OCI-LY3 (cell line): ENCODE measurements around the gene TNS3.

ENCODE experiments used
- EZH2phosphoT487 ChIP-seq: fragments of 200-600 bp; shearing (Covaris generic); IDR thresholded peaks from 2 replicates; pipeline ENCODE4 v1.6.1; 2018; ENCODE audit warnings: antibody characterized with exemption, mixed run types, low read depth
- TF ChIP-seq, protein P1 (sequence below): fragments of 200-600, 300-600 bp; sonication (generic); IDR thresholded peaks from 2 replicates; pipeline ENCODE4 v1.5.1; 2014; ENCODE audit warnings: antibody characterized with exemption, low read length, low read depth

DNA sequence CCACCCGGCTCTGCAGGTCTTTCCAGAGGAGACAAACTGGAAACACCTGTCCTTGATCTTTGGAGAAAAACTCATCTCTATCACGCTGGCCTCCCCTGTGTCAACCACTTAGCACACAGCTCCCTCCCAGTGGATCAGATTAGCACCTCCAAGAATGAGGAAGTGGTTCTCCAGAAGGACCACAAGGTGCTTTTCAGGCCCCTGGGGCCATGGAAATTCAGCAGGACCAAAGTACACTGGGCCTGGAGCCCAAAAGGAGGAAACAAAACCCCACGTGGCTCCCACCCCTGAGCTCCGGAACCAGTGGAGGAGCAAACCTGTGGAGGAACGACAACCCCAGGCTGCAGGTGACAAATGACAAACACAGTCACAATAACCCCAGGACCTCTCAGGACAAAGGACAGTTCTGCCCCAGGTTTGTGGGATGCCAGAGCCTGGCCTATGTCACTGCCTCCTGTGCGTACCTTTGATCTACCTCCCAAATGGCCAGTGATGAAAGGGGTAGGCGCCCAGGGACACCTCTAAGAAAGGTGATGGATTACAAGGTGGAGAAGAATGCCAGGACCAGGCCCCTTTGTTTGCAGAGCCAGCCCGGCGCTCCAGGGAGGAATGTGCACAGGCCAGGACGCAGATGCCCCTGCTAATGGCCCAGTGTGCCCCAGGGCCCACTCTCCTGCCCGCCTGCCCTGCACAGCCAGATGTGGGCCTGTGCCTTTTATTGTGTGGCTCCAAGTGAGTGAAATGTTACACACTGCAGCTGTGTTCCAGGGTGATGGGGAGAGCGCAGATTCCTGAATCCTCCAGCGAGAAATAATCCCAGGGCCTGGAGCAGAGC lies 5.7 kb downstream of the TNS3 start:
- TF ChIP-seq, protein P1, sequence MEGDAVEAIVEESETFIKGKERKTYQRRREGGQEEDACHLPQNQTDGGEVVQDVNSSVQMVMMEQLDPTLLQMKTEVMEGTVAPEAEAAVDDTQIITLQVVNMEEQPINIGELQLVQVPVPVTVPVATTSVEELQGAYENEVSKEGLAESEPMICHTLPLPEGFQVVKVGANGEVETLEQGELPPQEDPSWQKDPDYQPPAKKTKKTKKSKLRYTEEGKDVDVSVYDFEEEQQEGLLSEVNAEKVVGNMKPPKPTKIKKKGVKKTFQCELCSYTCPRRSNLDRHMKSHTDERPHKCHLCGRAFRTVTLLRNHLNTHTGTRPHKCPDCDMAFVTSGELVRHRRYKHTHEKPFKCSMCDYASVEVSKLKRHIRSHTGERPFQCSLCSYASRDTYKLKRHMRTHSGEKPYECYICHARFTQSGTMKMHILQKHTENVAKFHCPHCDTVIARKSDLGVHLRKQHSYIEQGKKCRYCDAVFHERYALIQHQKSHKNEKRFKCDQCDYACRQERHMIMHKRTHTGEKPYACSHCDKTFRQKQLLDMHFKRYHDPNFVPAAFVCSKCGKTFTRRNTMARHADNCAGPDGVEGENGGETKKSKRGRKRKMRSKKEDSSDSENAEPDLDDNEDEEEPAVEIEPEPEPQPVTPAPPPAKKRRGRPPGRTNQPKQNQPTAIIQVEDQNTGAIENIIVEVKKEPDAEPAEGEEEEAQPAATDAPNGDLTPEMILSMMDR: no peak
- TF ChIP-seq EZH2phosphoT487: no peak
